GM12865 (cell line): ENCODE results near the gene LRP8.

Experiments used
- DNase-seq: peaks from one replicate; pipeline ENCODE4 v3.0.0; 2010; ENCODE audit warnings: low read depth
- H3K4me3 ChIP-seq: 2 replicates; pipeline ENCODE4 v1.5.1; 2011; ENCODE audit warnings: mild to moderate bottlenecking, low read depth, low read length, control low read depth
- CTCF ChIP-seq: IDR thresholded peaks from 2 replicates; pipeline ENCODE4 v1.5.1; 2011; ENCODE audit warnings: low read length, control low read depth, low read depth, inconsistent platforms; ENCODE audit not compliant: insufficient read depth; ENCODE audit errors: missing control alignments

Gene LRP8

GRCh38 chr1:53341521-53341895 is 13.6 kb upstream of the LRP8 start:
- DNase-seq = no peak
- TF ChIP-seq CTCF = no peak
- H3K4me3 ChIP-seq = no peak overlapping the region

DNA sequence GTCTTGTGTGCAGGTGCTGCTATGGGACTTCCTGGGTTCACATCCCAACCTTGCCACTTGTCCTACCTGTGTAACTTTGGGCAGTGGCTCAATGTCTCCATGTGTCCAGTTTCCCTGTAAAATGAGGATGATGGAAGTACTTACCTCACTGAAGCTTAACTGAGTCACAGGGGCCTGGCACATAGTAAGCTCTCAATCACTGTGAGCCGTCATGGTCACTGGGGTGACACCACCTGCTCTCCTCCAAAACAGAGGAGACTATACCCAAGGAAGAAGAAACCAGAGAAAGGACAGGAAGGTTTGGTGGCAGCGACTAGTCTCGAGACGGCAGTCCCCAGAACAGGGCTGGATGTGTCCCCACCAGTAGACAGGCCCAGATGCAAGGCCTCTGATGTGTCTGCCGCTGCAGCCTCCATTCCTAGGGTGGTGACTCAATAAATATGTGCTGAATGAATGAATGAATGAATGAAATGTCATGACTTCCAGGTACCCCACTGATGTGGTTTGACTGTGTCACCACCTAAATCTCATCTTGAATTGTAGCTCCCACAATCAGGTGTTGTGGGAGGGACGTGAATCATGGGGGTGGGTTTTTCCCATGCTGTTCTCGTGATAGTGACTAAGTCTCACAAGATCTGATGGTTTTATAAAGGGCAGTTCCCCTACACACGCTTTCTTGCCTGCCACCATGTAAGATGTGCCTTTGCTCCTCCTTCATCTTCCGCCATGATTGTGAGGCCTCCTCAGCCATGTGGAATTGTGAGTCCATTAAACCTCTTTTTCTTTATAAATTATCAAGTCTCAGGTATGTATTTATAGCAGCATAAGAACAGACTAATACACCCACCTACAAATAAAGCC is 13.0 kb upstream of the LRP8 start:
- H3K4me3 ChIP-seq = no peak overlapping the region
- no peak for TF ChIP-seq CTCF
- no peak for DNase-seq

- no peak for TF ChIP-seq CTCF
- no peak for DNase-seq
- H3K4me3 ChIP-seq = no peak overlapping the region
Measured at GRCh38 chr1:53339736-53340635, 12.1 kb upstream of the LRP8 start.

DNA sequence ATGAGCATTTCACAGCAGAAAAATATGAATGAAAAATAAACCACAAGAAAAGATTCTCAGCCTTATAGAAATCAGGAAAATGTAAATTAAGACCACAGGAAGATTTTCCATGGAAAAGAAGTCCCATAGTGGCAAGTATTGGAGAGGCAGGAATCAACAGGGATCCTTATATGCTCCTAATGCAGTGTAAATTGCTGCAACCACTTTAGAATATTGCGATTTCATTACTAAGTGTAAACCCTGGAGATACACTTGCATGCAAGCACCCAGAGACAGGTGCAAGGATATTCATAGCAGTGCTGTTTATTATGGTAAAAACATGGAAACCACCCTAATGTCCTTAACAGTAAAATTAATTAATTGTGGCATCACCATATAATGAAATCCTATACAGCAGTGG is 10.6 kb upstream of the LRP8 start:
- no peak overlapping the region for H3K4me3 ChIP-seq
- no peak for TF ChIP-seq CTCF
- no peak for DNase-seq

DNA sequence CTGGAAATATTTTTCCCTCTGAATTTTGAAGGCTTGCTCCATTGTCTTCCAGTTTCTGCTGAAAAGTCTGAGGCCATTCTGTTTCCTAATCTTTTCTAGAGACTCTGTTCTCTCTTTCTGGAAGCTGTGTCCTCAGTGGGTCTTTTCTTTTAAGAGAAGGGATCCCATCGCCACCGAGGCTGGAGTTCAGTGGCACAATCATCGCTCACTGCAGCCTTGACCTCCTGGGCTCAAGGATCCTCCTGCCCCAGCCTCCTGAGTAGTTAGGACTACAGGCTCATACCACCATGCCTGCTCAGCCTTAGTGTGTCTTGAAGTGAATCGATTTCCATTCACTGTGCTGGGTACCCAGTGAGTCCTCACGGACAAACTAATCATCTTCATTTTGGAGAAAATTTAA is 9.6 kb upstream of the LRP8 start:
- no peak for DNase-seq
- no peak for TF ChIP-seq CTCF
- no peak overlapping the region for H3K4me3 ChIP-seq

- no peak overlapping the region for H3K4me3 ChIP-seq
- TF ChIP-seq CTCF = no peak
- no peak for DNase-seq
Measured at GRCh38 chr1:53336146-53336545, 8.3 kb upstream of the LRP8 start.
